GM06990 (cell line): ENCODE measurements around the gene ATXN10.

Source experiments
- DNase-seq: peaks from one replicate; pipeline ENCODE4 v3.0.0-alpha.2; 2011; ENCODE audit not compliant: insufficient read length; ENCODE audit errors: extremely low read depth
- H3K27me3 ChIP-seq: replicated peaks from 2 replicates; pipeline ENCODE4 v1.6.0; 2011; ENCODE audit warnings: low read length; ENCODE audit not compliant: control insufficient read depth, insufficient read depth
- H3K36me3 ChIP-seq: 2 replicates; pipeline ENCODE4 v1.5.1; 2011; ENCODE audit warnings: low read length; ENCODE audit not compliant: control insufficient read depth, insufficient read depth
- H3K4me3 ChIP-seq: replicated peaks from 2 replicates; pipeline ENCODE4 v1.5.1; 2011; ENCODE audit warnings: low read depth, mild to moderate bottlenecking, control low read depth, low read length
- TF ChIP-seq, protein P1 (sequence below): IDR thresholded peaks from 2 replicates; pipeline ENCODE4 v1.5.1; 2011; ENCODE audit warnings: low read length, control low read depth, mild to moderate bottlenecking, inconsistent platforms; ENCODE audit not compliant: insufficient read depth, poor library complexity, severe bottlenecking

Gene ATXN10

DNA sequence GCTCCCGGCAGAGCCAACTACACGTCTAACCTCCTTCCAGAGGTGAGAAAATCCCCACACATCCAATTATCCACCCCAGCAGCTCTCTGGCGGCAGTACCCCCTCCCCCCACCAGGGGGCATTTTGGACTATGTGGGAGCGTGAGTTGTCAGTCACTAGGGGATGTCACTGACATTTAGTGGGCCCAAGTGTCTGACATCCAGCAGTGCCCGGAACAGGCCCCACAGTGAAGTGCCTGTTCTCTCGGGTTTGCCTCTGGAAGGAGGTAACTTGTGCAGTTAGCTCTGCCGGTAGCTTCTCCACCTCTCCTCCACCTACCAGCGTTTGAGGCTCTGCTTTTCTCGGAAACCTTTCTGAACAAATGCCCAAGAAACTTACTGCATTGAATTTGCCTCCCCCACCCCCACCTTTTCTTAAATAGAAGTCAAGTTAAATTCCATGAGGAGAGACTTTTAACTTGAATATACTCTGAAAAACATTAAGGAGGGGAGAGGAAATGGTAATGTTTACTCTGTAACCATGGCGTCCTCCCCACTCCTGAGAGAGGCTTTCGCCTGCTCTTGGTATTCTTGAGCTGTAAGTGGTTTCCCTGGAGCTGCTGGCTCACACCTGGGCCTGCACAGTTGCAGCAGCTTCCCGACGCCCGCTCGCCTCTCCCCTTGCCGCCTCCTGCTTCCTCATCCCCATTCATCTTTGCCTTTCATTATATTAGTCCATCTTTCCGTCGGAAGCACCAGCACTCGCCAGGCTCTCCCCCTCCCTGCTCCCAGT is 192.5 kb downstream of the ATXN10 start:
- TF ChIP-seq, protein P1, sequence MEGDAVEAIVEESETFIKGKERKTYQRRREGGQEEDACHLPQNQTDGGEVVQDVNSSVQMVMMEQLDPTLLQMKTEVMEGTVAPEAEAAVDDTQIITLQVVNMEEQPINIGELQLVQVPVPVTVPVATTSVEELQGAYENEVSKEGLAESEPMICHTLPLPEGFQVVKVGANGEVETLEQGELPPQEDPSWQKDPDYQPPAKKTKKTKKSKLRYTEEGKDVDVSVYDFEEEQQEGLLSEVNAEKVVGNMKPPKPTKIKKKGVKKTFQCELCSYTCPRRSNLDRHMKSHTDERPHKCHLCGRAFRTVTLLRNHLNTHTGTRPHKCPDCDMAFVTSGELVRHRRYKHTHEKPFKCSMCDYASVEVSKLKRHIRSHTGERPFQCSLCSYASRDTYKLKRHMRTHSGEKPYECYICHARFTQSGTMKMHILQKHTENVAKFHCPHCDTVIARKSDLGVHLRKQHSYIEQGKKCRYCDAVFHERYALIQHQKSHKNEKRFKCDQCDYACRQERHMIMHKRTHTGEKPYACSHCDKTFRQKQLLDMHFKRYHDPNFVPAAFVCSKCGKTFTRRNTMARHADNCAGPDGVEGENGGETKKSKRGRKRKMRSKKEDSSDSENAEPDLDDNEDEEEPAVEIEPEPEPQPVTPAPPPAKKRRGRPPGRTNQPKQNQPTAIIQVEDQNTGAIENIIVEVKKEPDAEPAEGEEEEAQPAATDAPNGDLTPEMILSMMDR, result peak; percentile 93
- Histone ChIP-seq H3K36me3 (no peaks in the 10 kb centered on the region; the same call in 1 of the 2 replicates), H3K27me3 (no peaks in the 10 kb centered on the region), H3K4me3 (no peak overlapping the region)
- peak; percentile 50 for DNase-seq

- Histone ChIP-seq H3K36me3 (no peaks in the 10 kb centered on the region), H3K4me3 (no peak overlapping the region), H3K27me3 (no peaks in the 10 kb centered on the region)
- DNase-seq, result no peak
- TF ChIP-seq, protein P1, result no peak
These were observed 193.4 kb downstream of the ATXN10 start for GRCh38 chr22:45864959-45865476.

- TF ChIP-seq, protein P1, result no peak
- DNase-seq, result no peak
- Histone ChIP-seq H3K27me3 (no peaks in the 10 kb centered on the region), H3K4me3 (no peak overlapping the region), H3K36me3 (no peaks in the 10 kb centered on the region)
These were observed 194.0 kb downstream of the ATXN10 start for GRCh38 chr22:45865561-45866125.

DNA sequence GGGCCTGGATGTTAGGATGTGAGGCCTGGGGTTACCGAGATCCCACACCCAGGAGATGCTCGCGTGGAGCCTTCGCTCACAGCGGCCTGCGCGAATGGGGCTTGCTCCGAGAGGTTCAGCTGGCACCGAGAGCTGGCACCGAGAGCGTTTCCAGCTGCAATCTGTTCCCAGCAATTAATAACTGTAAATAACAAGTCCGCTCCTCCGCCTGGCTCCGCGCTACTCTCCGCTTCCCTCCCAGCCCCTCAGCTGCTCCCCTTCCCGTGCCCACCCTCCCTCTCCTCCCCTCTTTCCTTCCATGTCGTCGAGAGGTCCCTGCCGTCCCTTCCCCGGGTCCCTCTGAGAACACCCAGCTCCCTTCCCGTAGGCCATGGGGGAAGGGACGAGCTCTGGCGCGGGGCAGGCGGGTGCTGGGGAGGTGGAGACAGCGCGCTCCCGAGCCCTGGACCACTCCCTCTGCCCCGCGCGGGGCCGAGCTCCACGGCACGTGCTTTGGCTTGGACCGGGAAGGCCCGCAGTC is 194.6 kb downstream of the ATXN10 start:
- H3K36me3 ChIP-seq, result no peaks in the 10 kb centered on the region
- H3K27me3 ChIP-seq, result no peaks in the 10 kb centered on the region
- no peak overlapping the region for H3K4me3 ChIP-seq
- TF ChIP-seq, protein P1, result no peak
- DNase-seq, result no peak

DNA sequence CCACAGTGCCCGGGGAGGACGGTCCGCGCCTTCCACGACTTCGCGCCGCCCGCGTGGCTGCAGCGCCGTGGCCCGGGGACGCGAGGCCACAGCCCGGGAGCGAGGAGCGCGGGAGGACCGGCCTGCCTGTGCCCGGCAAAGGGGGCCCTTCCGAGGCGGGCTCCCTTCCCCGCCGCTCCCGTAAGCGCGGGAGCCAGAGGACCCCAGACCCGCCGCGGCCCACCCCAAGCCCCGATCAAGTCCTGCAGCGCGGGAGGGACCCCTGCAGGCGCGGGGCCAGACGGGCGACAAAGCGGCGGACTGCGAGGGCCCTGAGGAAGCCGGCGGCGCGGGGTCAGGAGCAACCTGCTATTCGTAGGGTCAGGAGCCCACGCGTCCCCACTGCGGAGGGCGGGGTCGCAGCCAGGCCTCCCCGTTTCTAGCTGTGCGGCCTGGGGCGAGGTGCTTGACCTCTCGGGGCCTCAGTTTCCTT is 195.0 kb downstream of the ATXN10 start:
- H3K27me3 ChIP-seq, result no peaks in the 10 kb centered on the region
- TF ChIP-seq, protein P1, result no peak
- no peak overlapping the region for H3K4me3 ChIP-seq
- H3K36me3 ChIP-seq, result no peaks in the 10 kb centered on the region
- no peak for DNase-seq
